SK-N-SH (cell line): ENCODE results near the gene SLC16A10.

Source experiments
- CHD2 ChIP-seq: fragments of 150-350 bp; IDR thresholded peaks from 2 replicates; pipeline ENCODE4 v1.6.1; 2018; ENCODE audit warnings: low read length; ENCODE audit not compliant: partially characterized antibody
- MXI1 ChIP-seq: IDR thresholded peaks from 2 replicates; pipeline ENCODE4 v1.6.1; 2012; ENCODE audit warnings: mild to moderate bottlenecking, low read depth, low read length, improper control_type of control experiment
- TF ChIP-seq, protein P1 (sequence below): fragments of 200-600 bp; sonication (generic); IDR thresholded peaks from 2 replicates; pipeline ENCODE4 v1.6.1; 2017; ENCODE audit warnings: antibody characterized with exemption, mild to moderate bottlenecking, moderate library complexity
- TF ChIP-seq, protein P2 (sequence below): fragments of 150-350 bp; IDR thresholded peaks from 2 replicates; pipeline ENCODE4 v1.6.1; 2017; ENCODE audit warnings: antibody characterized with exemption, low read length, low read depth, borderline replicate concordance

DNA sequence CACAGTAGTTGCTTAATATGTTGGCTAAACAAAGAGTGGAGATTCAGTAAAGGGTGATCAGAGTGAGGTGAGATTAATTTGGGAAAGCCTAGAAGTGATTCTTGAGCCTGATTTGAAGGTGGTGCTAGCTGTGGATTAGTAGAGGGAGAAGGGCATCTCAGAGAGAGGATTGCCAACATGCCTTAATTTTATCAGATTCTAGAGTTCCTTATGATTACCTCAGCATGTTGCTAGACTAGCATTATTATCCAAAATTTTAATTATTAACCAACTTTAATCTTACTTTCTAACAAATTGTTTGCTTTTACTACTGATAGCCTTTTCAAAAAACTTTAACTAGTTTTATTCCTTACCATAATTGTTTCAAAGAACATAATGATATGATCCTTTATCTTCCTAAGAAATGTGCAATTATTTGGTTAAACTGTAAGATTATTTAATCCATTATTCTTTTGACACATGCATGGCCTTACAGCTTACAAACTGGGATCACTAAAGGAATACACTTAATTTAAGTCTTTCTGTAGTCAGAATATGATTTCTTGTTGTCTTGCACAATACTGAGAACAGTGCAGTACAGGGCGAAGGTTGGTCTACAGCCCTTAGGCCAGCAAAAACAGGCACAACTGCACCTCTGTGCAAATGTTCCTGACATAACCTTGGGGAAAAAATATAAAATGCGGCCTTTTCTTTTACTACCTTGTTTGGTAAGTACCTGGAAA lies 88.9 kb downstream of the SLC16A10 start:
- TF ChIP-seq, protein P1, sequence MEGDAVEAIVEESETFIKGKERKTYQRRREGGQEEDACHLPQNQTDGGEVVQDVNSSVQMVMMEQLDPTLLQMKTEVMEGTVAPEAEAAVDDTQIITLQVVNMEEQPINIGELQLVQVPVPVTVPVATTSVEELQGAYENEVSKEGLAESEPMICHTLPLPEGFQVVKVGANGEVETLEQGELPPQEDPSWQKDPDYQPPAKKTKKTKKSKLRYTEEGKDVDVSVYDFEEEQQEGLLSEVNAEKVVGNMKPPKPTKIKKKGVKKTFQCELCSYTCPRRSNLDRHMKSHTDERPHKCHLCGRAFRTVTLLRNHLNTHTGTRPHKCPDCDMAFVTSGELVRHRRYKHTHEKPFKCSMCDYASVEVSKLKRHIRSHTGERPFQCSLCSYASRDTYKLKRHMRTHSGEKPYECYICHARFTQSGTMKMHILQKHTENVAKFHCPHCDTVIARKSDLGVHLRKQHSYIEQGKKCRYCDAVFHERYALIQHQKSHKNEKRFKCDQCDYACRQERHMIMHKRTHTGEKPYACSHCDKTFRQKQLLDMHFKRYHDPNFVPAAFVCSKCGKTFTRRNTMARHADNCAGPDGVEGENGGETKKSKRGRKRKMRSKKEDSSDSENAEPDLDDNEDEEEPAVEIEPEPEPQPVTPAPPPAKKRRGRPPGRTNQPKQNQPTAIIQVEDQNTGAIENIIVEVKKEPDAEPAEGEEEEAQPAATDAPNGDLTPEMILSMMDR: no peak
- TF ChIP-seq, protein P2, sequence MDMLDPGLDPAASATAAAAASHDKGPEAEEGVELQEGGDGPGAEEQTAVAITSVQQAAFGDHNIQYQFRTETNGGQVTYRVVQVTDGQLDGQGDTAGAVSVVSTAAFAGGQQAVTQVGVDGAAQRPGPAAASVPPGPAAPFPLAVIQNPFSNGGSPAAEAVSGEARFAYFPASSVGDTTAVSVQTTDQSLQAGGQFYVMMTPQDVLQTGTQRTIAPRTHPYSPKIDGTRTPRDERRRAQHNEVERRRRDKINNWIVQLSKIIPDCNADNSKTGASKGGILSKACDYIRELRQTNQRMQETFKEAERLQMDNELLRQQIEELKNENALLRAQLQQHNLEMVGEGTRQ: no peak
- no peak for TF ChIP-seq MXI1
- no peak for TF ChIP-seq CHD2
